GM19468 (cell line): ENCODE data around the gene C9orf152.
"Not testable (repeated sequence)": the region's sequence is repeated elsewhere in the genome, so short reads cannot be mapped to it uniquely, and the experiment has no call there.

Experiments
- ATAC-seq: cut with Tn5 transposase; IDR thresholded peaks from one replicate; pipeline ENCODE4 v1.9.1; 2021; ENCODE audit warnings: mild to moderate bottlenecking, moderate library complexity, moderate number of reproducible peaks; ENCODE audit not compliant: unreplicated experiment; ENCODE audit errors: extremely low read depth

The C9orf152 gene, protein sequence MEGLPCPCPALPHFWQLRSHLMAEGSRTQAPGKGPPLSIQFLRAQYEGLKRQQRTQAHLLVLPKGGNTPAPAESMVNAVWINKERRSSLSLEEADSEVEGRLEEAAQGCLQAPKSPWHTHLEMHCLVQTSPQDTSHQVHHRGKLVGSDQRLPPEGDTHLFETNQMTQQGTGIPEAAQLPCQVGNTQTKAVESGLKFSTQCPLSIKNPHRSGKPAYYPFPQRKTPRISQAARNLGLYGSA

DNA sequence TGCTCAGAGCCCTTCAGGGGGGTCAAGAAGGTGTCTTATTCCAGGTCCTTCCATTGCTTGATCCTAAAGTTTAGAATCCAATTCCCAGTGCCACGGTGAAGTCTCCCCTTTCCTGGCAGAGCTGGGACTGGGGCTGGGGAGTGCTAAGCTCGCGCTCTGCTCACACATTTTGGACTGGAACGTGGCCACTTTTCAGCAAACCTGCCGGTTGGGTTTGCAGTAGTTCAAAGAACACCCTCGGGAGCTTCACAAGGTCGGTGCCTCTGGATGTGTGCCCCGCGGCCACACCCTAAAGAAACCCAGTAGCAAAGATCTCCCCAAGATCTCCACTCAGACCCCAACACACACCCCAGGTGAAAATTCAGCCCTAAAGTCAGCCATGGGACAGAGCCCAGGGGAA, at the start of gene C9orf152:
Gene C9orf152 (minus strand): TSS at position 129 of the 400 bp plus-strand sequence. CDS start 580 bp downstream, outside the sequence.
- ATAC-seq = no peak

DNA sequence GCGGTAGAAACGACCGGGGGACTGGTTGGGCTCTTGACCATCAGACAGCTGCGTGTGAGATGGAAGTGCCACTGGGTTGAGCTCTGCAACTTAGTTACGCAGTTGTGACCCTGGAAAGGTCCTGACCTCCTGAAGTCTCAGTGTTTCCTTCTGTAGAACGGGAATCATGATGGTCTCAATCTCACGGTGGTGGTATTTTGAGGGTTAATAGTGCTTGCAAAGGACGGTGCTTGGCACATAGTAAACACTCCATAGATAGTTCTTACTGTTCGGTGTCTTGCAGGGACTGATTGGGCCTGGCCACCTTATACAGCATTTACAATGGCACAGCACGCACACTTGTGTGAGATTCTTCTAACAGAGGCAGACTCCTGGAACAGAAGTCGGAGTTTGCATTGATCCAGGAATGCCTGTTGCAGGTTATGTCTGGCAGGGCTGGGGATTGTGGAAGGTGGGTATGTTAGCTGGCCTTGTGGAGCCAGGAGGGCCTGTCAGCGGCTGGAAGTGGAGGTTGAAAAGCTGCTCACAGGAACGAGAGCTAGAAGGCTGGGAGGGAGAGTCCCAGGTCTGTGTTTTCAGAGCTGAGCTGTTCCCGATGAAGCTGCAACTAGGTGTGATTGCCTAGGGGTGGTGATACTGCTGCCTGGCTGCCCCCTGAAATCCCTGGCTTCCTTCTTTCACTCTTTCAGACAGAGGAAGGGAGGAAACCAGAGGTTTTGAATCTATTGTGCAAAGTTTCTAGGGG, 49.3 kb upstream of the C9orf152 start:
- no peak for ATAC-seq

DNA sequence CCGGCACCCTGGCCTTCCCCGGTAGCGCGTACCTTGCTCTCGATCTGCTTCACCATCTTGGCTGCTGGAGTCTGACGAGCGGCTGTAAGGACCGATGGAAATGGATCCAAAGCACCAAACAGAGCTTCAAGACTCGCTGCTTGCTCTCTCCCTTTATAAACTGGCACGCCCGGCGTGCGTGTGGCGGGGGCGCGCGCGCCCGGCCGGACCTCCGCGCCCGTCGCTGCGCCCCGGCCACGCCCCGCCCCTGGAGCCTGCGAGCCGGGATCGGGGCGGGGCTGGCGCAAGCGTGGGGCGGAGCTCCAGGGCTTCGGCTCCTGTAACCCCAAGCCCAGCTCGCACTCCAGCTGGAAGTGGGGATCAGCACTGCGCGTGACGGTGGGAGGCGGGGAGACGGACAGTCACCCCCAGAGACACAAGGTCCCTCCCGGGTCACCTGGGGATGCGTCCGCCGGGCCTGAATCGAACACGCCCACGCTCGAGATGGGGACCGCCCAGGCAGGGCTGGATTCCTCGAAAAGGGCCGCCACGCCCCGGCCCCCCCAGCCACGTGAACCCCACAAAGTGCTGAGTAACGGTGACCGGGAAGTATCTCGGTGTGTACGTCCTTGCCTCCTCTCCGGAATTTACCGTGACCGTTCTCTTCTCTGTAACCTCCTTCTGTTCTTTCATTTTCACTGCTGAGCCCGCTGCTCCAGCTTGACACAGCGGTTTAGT, 48.6 kb upstream of the C9orf152 start, which contains the start of gene TXN:
Gene TXN (minus strand): TSS at position 128 of the 717 bp plus-strand sequence. CDS start 72 bp downstream, at position 56.
- peak; percentile 65 for ATAC-seq

DNA sequence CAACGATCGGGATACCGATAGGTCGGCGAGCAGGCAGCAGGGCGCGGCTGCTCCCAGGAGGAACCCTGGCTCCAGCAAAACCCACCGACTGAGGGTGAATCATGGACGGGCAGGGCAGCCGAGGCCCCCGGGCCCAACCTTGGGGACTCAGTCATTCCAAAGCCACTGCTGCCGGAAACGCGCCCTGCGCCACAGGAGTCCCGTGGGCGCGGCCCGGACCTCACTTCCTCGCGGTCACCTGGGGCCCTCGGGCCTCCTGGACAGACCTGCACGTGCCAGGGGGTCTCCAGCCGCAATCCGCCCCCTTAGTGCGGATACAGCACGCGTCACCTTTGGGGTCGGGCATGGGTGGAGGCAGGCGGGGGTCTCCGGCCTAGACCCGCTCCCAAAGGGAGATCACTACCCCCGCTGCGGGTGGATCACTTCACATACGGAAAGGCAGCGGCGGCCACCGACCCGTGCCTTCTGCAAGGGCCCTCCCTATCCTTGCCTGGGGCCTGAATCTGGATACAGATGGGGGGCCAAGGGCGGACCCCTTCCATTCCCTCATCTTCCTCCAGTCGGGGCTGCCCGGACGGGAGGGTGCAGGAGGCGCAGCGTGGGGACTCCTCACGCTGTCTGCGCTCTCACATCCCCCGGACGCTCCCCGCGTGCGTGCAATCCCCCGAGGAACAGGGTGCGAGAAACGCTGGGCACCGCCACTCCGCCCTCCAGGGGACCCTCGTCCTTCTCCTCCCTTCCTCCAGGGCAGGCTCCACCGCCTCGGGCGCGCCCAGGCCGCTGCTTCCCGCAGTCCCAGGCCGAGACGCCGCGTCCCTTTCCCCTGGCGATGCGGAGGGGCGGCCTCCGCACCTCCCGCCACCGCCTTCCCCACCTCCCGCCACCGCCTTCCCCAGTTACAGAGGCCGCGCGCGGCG, 47.8 kb upstream of the C9orf152 start:
- ATAC-seq = no peak

DNA sequence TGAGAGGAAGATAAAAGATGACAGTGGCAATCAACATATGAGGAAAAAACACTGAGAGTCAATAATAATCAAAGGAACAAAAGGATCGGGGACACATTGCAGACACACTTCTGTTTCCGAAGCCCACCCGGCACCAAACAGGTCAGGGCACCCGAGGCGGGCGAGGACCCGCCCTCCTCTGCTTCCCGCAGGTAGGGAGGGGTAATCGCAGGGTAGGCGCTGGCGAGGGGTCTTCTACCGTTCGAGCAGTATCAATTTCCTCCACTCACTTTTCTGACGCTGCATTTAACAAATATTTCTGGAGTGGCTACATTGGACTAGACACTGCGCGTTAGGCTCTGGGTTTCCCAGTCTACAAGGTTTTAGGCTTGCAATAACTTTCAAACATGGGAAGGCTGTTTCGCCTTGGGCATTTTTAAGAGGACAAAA, 47.1 kb upstream of the C9orf152 start:
- no peak for ATAC-seq

DNA sequence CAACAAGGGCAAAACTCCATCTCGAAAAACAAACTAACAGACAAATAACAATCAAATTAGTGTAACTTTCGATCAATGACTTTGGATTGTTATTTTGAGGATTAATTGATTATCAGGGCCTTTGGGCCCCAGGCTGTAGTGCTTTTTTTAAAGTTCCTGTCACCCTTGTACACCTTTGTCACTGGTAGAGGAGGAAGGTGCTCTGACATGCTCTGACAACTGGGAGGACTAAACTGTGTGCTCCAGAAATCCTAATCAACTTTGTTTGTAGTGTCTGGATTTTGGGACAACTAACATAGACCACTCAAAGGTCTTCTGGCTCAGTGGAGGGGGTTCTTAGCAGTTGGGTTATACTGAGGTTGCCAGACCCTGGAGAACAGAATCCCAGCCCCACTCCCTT, 46.5 kb upstream of the C9orf152 start:
- ATAC-seq = no peak

DNA sequence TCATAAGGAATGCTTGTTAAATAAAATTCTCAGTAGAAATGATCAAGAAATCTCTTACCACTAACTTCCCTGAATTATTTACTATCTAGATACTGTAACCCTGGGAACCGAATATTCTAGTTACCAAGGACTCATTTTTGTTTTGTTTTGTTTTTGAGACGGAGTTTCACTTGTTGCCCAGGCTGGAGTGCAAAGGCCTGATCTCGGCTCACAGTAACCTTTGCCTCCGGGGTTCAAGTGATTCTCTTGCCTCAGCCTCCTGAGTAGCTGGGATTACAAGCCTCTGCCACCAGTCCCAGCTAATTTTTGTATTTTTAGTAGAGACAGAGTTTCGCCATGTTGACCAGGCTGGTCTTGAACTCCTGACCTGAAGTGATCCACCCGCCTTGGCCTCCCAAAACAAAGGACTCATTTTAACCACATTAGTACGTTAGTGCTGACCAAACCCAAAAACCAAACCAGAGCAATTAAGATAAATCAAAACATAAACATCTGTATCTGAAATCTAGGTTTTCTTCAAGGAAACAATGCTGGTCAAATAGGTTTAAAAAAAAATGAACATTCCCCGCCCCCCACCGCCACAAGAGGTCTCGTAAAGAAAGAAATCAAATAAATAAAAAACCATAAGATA, 44.7 kb upstream of the C9orf152 start:
- no peak for ATAC-seq

DNA sequence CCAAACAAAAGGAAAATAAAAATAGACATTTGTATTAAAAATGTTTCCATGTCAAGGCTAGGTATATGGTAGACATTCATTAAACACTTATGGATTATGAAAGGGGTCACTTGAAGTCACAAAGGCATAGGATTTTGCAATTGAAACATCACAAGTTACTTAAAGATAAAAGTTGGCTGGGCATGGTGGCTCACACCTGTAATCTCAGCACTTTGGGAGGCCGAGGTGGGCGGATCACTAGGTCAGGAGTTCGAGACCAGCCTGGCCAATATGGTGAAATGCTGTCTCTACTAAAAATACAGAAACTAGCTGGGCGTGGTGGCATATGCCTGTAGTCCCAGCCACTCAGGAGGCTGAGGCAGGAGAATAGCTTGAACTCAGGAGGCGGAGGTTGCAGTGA, 43.8 kb upstream of the C9orf152 start:
- not testable (repeated sequence) for ATAC-seq

DNA sequence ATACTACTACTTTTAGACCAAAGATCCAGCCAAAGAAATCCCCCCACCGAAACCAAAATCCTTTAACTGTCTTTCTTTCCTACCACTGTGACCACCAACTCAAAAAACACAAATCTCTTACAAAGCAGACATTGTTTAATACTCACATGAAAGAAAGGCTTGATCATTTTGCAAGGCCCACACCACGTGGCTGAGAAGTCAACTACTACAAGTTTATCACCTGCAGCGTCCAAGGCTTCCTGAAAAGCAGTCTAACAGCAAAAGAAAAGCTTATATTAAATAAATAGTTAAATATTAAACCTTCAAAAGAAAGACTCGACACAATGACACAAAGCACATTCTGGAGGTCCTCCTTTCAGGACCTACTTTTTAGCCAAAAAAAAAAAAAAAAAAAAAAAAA, 43.3 kb upstream of the C9orf152 start:
- no peak for ATAC-seq

DNA sequence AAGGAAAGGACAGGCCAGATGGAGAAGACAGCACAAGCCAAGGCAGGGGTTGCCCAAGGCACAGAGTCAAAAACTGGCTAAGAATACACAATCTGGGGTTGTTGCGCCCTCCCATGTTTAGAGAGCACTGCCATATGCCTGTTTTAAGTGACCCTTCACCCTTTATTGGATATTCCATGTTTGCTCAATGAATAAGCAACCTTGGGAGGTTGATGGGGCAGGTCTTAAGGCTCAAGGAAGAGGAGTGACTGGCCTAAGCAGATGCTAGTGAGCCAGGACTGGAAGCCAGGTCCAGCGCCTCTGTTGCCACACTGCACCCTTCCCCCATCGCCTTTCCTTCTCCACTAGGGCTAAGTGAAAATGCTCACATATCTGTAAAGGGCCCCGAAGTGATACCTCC, 41.6 kb upstream of the C9orf152 start:
- no peak for ATAC-seq

DNA sequence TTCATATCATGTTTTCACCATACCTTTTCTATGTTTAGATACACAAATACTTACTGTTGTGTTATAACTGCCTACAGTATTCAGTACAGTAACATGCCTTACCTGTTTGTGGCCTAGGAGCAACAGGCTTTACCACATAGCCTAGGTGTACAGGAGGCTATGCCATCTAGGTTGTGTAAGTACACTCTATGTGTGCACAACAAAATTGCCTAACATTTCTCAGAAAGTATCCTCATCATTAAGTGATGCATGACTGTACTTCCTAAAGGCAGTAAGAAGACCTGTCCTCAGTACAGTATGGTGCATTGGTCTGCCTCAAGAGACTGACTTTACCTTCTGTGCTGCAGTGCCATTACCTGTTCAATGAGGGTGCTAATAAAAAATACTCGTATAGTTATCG, 40.4 kb upstream of the C9orf152 start:
- ATAC-seq = no peak

DNA sequence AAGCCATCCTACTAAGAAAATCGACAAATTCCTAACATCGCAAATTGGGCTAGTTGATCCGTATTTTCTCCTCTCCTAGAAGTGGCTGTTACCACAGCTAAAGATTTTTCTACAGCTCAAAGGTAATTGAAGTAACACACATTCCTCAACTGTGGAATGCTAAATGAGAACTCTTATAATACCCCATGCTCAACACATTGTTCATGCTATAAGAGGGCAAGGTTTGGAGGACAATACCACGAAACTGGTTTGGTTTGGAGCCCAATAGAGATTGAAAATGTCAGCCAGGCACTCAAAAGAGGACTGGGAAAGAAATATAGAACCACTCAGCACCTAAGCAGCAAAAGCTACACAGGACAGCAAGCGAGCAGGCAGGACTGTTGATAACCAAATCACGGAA, 38.3 kb upstream of the C9orf152 start:
- no peak for ATAC-seq

DNA sequence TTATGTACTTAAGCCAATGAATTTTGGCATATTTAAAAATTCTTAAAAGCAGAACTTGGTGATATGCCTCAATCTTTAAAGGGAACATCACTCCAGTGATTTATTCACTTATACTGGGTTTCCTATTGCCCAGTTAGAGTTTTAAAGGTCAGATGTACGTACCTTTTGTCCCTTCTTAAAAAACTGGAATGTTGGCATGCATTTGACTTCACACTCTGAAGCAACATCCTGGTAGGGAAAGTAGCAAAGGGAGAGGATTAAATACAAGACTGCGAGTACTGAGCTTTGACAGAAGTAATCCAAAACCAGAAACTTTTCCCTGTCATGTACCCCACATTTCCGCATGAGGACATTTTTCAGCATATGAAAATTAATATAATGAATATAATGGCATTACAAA, 36.7 kb upstream of the C9orf152 start:
- no peak for ATAC-seq

DNA sequence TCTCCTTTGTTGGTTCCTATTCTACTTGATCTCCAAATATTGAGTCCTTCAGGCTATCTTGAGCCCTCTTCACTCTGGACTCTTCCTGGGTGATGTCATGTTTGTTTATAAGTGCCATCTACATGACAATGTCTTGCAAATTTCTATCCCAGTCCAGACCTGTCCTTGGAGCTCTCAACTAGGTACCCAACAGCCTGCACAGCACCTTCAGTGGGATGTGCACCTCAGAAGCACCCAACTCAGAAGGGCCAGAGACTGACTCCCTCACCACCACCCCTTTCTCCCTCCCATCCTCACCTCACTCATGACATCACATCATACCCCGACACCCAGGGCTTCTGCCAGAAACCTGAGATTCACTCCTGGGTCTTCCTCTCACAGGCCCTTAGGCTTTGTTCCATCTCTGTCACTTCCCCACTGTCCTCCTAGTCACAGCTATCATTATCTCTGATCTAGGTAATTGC, 33.9 kb upstream of the C9orf152 start:
- no peak for ATAC-seq

DNA sequence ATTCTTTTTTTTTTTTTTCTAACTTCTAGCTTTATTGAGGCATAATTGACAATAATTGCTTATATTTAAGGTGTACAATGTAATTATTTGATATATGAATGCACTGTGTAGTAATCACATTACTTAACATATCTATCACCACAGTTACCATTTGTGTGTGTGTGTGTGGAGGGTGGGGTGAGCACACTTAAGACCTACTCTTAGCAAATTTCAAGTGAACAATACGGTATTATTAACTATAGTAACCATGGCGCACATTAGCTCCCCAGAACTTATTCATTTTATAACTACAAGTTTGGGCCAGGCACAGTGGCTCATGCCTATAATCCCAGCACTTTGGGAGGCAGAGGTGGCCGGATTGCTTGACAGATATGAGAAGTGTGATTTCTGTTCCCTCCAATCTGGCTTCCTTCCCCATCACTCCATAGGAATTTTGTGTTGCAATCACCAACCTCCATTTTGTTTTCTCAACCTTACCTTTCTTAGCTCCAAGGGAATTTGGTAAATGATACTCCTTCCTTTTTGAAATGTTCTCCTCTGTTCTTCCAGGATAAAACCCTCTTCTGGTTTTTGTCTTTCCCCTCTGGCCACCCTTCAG, 33.4 kb upstream of the C9orf152 start:
- no peak for ATAC-seq

DNA sequence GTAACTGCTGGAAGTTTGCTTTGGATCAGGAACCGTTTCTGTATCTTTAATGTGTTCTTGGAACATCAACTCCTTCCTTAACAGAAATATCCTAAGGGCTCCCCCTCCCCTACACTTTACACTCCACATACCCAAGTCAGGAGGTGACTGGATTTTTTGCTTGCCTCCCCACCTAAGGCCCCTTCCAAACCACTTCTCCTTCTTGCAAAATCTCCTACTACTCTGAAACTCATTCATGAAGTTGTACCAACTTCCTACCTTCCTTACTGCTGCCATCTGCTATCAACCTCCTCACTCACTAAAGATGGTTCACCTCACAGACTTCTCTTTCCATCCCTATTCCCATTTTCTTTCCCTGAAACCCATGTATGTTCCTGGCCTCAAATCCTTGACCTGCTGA, 32.2 kb upstream of the C9orf152 start:
- no peak for ATAC-seq

DNA sequence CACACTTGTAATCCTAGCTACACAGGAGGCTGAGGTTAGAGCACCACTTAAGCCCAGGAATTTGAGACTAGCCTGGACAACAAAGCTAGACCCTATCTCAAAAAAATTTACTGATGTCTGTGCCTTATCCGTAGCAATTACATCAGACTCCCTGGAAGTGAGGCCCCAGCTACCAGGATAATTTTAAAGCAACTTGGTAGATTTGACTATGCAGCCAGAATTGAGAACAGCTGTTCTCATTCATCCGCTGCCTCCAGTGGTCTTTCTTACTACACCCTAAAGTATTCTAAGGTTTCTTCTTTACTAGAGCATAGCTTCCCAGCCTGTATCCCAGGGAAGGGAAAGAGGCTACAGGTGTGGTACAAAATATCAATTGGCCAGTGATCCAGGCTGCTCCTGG, 20.4 kb upstream of the C9orf152 start:
- no peak for ATAC-seq

DNA sequence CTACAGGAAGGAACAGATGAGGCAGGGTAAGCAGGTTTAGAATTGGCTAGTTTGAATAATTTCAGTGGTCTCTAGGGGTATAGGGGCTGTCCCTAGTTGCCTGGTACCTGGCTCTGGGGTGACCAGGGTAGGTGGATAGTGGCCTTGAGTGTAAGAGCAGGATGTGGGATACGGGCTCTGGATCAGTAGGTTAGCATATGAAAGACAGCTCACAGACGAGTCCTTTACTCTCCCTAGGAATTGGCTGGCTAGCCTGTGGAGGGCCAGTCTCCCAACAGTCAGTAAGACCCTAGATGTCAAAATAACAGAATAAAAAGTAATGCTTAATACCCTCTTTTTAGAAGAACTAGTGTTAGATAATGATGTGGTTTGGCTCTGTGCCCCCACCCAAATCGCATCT, 16.6 kb upstream of the C9orf152 start:
- no peak for ATAC-seq

DNA sequence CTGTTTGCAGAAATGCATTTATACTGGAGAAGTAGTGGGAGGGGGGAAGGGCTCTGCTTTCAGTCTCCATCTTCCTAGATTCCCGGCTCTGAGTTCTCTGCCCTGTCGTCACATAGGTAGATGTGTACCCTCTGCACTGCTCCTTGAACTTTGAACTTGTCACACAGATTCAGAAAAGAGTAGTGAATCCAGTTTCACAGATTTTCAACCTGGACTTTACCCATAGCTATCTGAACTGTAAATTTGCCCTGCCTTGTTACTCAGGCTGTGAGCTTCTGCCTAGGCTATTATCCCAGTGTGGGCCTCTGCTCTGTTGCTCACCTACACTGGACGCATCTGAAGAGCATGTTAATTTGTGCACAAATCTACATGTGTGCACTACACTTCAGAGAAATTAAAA, 12.8 kb upstream of the C9orf152 start:
- ATAC-seq = no peak
